NB4 (cell line): ENCODE data around the gene MT2A.

Source experiments
- MYC ChIP-seq: IDR thresholded peaks from 2 replicates; pipeline ENCODE4 v1.6.1; 2011; ENCODE audit warnings: low read depth, low read length
- POLR2A ChIP-seq: IDR thresholded peaks from 2 replicates; pipeline ENCODE4 v1.6.1; 2011; ENCODE audit warnings: mild to moderate bottlenecking; ENCODE audit not compliant: insufficient read length; ENCODE audit errors: extremely low read depth
- TF ChIP-seq, protein P1 (sequence below): IDR thresholded peaks from one replicate; pipeline ENCODE4 v1.5.1; 2012; ENCODE audit warnings: low read depth, low read length
- TF ChIP-seq, protein P2 (sequence below): IDR thresholded peaks from 2 replicates; pipeline ENCODE4 v1.6.1; 2011; ENCODE audit warnings: low read depth, low read length

DNA sequence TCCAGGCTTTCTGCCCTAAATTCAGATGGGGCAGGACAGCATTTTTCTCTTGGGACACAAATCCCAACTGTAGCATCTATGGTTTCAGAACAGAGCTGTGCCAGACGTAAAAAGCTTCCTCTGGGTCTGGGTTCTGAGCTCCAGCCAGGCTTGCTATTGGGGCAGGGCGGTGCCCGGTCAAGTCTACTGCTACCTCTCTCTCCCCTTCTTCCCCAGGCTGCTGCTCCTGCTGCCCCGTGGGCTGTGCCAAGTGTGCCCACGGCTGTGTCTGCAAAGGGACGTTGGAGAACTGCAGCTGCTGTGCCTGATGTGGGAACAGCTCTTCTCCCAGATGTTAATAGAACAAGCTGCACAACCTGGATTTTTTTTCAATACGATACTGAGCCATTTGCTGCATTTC lies 25.2 kb downstream of the MT2A start:
- TF ChIP-seq, protein P1, sequence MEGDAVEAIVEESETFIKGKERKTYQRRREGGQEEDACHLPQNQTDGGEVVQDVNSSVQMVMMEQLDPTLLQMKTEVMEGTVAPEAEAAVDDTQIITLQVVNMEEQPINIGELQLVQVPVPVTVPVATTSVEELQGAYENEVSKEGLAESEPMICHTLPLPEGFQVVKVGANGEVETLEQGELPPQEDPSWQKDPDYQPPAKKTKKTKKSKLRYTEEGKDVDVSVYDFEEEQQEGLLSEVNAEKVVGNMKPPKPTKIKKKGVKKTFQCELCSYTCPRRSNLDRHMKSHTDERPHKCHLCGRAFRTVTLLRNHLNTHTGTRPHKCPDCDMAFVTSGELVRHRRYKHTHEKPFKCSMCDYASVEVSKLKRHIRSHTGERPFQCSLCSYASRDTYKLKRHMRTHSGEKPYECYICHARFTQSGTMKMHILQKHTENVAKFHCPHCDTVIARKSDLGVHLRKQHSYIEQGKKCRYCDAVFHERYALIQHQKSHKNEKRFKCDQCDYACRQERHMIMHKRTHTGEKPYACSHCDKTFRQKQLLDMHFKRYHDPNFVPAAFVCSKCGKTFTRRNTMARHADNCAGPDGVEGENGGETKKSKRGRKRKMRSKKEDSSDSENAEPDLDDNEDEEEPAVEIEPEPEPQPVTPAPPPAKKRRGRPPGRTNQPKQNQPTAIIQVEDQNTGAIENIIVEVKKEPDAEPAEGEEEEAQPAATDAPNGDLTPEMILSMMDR = no peak
- TF ChIP-seq POLR2A (no peak), MYC (no peak)
- TF ChIP-seq, protein P2, sequence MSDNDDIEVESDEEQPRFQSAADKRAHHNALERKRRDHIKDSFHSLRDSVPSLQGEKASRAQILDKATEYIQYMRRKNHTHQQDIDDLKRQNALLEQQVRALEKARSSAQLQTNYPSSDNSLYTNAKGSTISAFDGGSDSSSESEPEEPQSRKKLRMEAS = no peak
